ENCODE measurements around the gene HIRA. TPM values are rescaled to one million over a fixed set of nuclear protein-coding genes. Genes with fewer than 3 reads are reported as not detected.

The HIRA gene
- total RNA-seq, 1 experiment from 2014 or later, result 51.0 TPM

- no peaks in the 10 kb centered on the region for H3K4me1 Mint-ChIP-seq
- no peak overlapping the region for H3K4me3 Mint-ChIP-seq
- no peak overlapping the region for H3K27ac Mint-ChIP-seq
- ATAC-seq, result no peak
- no peaks in the 10 kb centered on the region for H3K9me3 Mint-ChIP-seq
- peaks cover 49% of the 10 kb centered on the region for H3K36me3 Mint-ChIP-seq
- no peak for DNase-seq (ENCODE audit: low spot score)
- H3K27me3 Mint-ChIP-seq (ENCODE audit: low read depth), result no peaks in the 10 kb centered on the region
- TF ChIP-seq GRHL2 (CRISPR knock-in tag; IDR thresholded peaks at IDR 0.05; ENCODE audit: insufficient replicate concordance, severe bottlenecking), result no peak
- TF ChIP-seq STAT6 (CRISPR knock-in tag; conservative IDR thresholded peaks at IDR 0.05; ENCODE audit: low read depth), result no peak
- no peak for TF ChIP-seq ESRRA (CRISPR knock-in tag; IDR thresholded peaks at IDR 0.05; ENCODE audit: borderline replicate concordance)
- TF ChIP-seq, protein P1, sequence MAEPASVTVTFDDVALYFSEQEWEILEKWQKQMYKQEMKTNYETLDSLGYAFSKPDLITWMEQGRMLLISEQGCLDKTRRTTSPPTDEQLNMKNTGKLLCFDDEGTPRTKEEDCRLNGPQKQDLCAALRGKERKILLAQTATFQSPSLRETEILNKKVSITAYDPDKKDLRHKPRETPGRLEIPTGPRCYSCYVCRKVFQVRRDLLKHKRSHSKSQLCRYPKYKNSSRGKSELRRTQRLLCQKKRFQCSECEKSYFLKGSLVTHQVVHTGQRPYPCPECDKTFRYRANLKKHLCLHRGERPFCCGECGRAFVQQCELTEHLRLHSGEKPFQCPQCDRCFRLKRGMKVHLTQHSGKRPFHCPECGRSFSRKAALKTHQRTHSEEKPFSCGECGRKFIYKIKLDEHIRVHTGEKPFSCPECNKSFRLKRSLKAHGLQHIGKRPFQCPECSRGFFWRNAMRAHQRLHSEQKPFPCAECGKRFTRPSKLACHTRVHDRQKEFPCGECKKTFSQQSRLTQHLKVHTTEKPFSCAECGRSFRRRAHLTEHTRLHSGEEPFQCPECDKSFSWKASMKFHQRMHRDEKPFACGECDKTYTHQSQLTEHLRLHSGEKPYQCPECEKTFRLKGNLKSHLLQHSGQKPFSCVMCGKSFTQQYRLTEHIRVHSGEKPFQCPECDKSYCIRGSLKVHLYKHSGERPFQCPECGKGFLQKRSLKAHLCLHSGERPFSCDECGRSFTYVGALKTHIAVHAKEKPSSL (CRISPR knock-in tag; conservative IDR thresholded peaks at IDR 0.05), result no peak
- TF ChIP-seq, protein P2, sequence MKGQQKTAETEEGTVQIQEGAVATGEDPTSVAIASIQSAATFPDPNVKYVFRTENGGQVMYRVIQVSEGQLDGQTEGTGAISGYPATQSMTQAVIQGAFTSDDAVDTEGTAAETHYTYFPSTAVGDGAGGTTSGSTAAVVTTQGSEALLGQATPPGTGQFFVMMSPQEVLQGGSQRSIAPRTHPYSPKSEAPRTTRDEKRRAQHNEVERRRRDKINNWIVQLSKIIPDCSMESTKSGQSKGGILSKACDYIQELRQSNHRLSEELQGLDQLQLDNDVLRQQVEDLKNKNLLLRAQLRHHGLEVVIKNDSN (CRISPR knock-in tag; IDR thresholded peaks at IDR 0.05), result no peak
- no peak for TF ChIP-seq NR3C1 (CRISPR knock-in tag; conservative IDR thresholded peaks at IDR 0.05; ENCODE audit: low read depth)
- no peak for TF ChIP-seq GTF2I (CRISPR knock-in tag; conservative IDR thresholded peaks at IDR 0.05)
- no peak for TF ChIP-seq ZBTB21 (CRISPR knock-in tag; IDR thresholded peaks at IDR 0.05; ENCODE audit: borderline replicate concordance)
- CTCF ChIA-PET, result no interaction called here
- POLR2A ChIA-PET, result no interaction called here
These were observed 69.9 kb downstream of the HIRA start for GRCh38 chr22:19361501-19362103.

DNA sequence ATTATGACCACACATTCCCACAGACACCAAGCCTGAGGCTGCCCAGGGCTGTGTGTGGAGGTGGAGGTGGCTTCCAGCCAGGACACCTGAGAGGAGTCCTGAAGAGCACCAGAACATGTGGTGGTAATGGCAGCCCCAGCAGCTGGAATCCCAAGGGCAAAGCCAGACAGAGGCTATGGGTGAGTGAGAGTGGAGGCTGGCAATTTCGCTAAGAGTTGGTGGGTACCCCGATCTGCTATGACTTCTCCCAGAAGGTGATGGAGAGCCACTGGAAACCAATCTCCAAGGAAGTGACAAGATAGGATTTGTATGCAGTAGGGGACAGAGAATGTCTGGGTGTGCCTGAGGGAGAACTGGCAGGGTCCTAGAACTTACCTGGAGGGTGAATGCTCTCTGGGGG is 70.7 kb downstream of the HIRA start:
- peaks cover 45% of the 10 kb centered on the region for H3K36me3 Mint-ChIP-seq

More for the DNA sequence above, 70.7 kb downstream of the HIRA start:
- no peaks in the 10 kb centered on the region for H3K27me3 Mint-ChIP-seq (ENCODE audit: low read depth)
- ATAC-seq (no peak), DNase-seq (ENCODE audit: low spot score) (no peak)
- H3K4me3 Mint-ChIP-seq, result no peak overlapping the region
- ChIA-PET POLR2A (no interaction called here), CTCF (interaction anchor here (0.6 kb wide), 1 partner anchor 73 kb away, joined by 3 read pairs; no protein-coding TSS in a partner anchor)
- TF ChIP-seq NR2C2 (CRISPR knock-in tag; IDR thresholded peaks at IDR 0.05) (no peak), PRRX2 (CRISPR knock-in tag; IDR thresholded peaks at IDR 0.05) (no peak), NR3C1 (CRISPR knock-in tag; conservative IDR thresholded peaks at IDR 0.05; ENCODE audit: low read depth) (no peak), ZMAT4 (CRISPR knock-in tag; IDR thresholded peaks at IDR 0.05) (no peak)
- TF ChIP-seq, protein P3, sequence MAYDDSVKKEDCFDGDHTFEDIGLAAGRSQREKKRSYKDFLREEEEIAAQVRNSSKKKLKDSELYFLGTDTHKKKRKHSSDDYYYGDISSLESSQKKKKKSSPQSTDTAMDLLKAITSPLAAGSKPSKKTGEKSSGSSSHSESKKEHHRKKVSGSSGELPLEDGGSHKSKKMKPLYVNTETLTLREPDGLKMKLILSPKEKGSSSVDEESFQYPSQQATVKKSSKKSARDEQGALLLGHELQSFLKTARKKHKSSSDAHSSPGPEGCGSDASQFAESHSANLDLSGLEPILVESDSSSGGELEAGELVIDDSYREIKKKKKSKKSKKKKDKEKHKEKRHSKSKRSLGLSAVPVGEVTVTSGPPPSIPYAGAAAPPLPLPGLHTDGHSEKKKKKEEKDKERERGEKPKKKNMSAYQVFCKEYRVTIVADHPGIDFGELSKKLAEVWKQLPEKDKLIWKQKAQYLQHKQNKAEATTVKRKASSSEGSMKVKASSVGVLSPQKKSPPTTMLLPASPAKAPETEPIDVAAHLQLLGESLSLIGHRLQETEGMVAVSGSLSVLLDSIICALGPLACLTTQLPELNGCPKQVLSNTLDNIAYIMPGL (CRISPR knock-in tag; IDR thresholded peaks at IDR 0.05), result no peak
- TF ChIP-seq, protein P1 (CRISPR knock-in tag; conservative IDR thresholded peaks at IDR 0.05), result no peak
- H3K4me1 Mint-ChIP-seq, result no peaks in the 10 kb centered on the region
- H3K27ac Mint-ChIP-seq, result no peak overlapping the region
- H3K9me3 Mint-ChIP-seq, result no peaks in the 10 kb centered on the region
